Measurements from ENCODE around the gene LAG3.
A peak's percentile ranks its signal among the peaks of the same experiment; 100 is the strongest.
"Not testable (repeated sequence)": the region's sequence is repeated elsewhere in the genome, so short reads cannot be mapped to it uniquely, and the experiment has no call there.

LAG3 gene

DNA sequence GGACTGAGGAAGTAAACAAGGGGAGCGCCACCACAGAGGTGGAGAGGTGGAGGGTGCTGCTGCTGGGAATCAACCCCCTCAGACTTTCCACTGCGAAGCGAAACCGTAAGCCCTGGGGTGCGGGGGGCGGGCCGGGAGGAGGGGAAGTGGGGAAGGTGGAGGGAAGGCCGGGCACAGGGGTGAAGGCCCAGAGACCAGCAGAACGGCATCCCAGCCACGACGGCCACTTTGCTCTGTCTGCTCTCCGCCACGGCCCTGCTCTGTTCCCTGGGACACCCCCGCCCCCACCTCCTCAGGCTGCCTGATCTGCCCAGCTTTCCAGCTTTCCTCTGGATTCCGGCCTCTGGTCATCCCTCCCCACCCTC, at the start of gene LAG3:
TSS of gene LAG3 (plus strand) at position 190 of the 365 bp plus-strand sequence. CDS start 333 bp downstream, outside the sequence.
- DNase-seq = peak; percentile 50

DNA sequence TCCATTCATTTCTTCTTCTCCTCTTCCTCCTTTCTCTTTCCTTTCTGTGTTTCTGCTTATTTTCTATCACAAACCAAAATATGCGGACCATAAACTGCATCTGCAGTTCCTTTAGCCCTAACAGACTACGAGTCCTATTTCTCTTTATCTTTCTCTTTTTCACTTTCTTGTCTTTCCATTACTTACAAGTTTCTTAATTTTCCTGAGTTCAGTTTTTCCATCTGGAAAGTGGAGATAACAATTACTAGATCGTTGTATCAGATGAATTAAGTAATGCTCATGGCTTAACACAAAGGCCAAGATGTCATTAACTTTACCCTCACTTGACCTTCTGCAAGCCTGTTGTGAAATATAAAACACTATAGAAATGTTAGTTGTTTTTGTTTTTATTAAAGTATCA, 49.5 kb upstream of the LAG3 start:
- DNase-seq = no peak

DNA sequence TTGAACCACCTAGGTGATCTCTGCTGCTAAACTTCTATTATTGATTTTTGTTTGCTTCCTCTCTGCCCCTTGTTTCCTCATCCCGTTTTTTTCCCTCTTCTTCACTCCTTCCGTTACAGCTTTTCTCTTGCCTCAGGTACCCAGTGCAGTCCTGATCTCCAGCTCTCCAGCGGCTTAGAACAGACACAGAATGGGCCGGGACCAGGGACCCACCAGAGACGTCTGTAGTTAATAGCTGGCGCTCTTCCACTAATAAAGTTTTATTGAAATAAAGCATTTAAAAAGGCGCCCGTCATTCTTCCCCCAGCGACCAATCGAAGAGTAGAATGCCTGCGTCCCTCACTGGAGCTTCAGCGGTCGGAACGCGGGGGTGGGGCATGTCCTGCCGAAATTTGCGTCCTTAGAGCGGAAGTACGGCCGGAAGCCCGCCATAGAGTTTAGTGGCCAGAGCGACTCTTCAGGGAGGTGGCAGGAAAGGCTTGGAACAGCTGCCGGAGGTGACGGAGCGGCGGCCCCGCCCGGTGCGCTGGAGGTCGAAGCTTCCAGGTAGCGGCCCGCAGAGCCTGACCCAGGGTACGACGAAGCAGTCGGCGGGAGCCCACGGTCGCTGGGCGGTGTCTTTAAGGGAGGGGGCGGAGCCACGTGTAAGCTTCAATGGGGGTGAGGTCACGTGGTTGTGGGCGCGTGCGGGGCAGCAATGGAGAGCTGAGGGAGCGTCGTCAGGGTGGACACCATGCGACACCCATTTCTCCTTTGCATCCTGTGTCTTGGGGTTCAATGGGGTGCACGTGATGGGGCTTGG, 48.5 kb upstream of the LAG3 start, which contains the start of gene COPS7A:
TSS of gene COPS7A (plus strand) at position 440 of the 802 bp plus-strand sequence. CDS start 611 bp downstream, outside the sequence.
- peak; percentile 86 for DNase-seq

DNA sequence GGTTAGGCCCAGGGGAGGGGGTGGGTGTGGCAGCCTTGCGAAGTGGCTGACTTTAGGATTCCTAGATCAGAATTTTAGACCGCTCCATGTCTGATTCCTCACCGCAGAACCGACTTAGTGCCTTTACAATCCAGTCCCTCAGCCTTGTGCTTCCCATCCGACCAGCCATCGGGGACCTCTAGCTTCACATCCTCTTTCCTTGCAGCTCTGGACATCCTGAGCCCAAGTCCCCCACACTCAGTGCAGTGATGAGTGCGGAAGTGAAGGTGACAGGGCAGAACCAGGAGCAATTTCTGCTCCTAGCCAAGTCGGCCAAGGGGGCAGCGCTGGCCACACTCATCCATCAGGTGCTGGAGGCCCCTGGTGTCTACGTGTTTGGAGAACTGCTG, 47.9 kb upstream of the LAG3 start:
- DNase-seq = no peak

DNA sequence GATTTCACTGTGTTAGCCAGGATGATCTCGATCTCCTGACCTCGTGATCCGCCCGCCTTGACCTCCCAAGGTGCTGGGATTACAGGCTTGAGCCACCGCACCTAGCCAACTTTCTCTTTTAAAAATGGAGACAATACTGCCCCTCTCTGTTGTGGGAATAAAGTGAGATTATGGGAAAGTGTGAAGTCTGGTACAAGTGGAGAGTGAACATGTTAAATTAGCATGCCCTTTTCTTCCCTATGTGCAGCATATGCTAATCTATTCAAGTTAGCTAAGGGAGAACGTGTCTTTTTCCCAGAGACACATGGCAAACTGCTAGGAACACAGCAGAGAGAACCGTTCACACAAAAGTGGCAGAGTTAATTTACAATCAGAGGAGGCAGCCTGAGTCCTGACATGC, 47.0 kb upstream of the LAG3 start:
- DNase-seq = no peak

DNA sequence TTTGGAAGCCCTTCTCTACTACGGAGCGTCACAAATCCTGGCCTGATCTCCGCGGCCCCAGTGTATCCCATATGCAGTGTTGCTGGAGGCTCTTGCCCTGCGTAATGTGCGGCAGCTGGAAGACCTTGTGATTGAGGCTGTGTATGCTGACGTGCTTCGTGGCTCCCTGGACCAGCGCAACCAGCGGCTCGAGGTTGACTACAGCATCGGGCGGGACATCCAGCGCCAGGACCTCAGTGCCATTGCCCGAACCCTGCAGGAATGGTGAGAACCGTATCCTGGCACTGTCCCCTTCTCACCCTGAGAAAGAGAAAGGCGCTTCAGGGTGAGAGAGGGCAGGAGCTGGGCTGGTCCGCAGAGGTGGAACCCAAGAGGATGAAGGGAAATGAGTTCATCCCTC, 43.1 kb upstream of the LAG3 start:
- no peak for DNase-seq

DNA sequence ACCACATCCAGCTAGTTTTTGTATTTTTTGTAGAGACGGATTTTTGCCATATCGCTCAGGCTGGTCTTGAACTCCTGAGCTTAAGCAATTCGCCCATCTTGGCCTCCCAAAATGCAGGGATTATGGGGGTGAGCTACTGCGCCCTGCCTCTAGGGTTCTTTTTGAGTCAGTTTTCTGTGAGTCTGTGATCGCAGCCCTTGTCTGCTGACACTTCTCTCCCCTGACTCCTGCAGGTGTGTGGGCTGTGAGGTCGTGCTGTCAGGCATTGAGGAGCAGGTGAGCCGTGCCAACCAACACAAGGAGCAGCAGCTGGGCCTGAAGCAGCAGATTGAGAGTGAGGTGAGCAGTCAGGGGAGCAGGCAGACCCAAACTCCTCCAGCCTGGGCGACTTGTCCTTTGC, 42.2 kb upstream of the LAG3 start:
- DNase-seq = no peak

DNA sequence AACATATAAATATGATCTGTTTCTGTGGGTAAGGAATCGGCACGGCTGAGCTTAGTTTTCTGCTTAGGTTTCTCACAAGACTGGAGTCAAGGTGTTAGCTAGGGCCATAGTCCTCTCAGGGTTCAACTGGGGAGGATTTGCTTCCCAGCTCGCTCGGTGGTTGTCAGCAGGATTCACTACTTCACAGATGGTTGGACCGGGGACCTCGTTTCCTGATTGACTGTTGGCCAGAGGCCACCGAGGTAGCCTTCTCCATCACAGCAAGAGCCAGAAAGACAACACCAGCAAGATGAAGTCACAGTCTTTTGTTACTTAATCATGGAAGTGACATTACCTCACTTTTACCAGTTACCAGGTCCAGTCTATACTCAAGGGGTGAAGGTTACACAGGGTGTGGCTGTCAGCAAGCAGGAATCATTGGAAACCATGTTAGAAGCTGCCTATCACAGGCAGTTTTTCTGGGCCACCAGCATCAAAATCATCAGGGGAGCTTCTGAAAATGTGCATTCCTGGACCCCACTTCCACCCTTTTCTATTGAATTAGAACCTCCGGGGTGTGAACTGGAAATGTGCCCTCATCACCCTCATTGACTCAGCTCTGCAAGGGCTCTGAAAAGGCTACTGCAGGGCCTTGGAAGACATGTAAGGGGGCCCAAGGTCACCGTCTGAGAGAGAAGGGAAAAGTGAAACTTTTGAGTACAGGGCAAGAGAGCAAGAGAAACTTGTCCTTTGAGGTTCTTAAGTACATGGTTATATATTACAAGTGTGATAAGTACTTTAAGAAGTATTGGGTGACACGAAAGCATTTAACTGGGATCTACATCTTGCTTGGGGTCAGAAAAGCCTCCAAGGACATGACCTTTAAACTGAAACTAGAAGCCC, 37.6 kb upstream of the LAG3 start:
- DNase-seq = no peak

DNA sequence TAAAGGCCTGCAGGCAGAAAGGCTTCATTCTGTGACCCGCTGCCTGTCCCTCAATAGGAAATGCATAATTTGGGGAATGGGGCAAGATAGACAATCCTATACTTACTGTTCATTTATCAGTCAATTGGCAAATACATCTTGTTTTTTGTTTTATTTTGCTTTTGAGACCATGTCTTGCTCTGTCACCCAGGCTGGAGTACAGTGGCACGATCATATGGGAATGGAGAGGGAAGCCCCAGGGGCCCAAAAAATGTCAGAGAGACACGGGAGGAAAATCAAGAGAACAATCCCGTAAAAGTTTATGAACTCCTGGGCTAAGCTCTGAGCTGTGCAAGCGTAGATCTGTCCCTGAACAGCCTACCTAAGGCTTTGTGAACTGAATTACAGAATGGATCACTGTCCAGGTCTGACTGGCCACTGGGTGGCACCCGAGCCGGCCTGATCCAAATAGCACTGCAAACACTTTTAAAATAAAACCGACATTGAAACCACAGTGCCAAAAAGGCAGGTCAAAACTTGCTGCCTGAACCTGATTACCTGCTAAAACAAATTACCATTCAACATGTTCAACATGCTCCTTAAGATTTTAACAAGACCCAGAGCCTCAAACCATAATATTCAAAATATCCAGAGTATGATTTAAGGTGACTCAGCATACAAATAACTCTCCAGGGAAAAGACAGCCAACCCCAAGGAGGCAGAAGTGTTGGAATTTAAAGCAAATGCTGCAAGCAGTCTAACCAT, 36.7 kb upstream of the LAG3 start:
- peak; percentile 35 for DNase-seq

DNA sequence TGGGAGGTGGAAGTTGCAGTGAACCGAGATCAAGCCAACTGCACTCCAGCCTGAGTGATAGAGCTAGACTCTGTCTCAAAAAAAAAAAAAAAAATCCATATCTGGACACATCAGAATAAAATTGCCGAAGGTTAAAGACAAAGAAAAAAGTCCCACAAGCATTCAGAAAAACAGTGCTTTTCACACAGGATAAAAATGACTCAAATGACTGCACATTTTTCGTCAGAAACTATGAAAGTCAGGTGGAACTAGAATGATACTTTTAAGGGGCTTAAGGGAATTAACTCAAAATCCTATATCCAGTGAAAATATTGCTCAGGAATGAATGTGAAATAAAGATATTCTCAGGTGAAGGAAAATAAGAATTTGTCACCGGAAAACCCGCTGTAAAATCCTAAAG, 35.6 kb upstream of the LAG3 start:
- no peak for DNase-seq

DNA sequence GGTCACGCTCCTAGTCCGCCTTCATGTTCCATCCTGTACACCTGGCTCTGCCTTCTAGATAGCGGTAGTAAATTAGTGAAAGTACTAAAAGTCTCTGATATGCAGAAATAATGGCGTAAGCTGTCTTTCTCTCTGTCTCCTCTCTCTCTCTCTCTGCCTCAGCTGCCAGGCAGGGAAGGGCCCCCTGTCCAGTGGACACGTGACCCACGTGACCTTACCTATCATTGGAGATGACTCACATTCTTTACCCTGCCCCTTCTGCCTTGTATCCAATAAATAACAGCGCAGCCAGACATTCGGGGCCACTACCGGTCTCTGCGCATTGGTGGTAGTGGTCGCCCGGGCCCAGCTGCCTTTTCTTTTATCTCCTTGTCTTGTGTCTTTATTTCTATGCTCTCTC, 30.2 kb upstream of the LAG3 start:
- DNase-seq = not testable (repeated sequence)

DNA sequence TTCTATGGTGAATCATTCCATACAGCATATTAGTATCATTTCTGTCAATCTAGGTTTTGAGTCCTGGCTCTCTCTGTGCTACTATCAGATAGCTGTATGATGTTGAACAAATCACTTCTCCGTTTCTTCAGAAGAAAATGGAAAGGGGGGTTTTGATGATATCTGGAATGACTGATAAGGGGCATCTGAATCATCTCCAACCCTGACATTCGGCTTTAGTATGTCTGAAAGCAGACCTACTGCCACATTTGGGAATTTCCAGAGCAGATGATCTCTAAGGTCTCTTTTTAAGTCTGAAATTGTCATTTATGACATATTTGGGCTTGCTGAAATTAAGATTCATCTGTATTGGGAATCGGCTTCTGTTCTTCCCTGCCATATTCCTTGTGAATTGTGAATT, 29.5 kb upstream of the LAG3 start:
- no peak for DNase-seq

DNA sequence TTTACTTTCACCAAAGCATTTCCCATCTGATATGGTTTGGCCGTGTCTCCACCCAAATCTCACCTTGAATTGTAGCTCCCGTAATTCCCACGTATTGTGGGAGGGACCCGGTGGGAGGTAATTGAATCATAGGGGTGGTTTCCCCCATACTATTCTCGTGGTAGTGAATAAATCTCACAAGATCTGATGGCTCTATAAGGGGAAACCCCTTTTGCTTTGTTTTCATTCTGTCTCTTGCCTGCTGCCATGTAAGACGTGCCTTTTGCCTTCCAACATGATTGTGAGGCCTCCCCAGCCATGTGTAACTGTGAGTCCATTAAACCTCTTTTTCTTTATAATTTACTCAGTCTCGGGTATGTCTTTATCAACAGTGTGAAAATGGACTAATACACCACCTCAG, 29.0 kb upstream of the LAG3 start:
- DNase-seq = not testable (repeated sequence)

DNA sequence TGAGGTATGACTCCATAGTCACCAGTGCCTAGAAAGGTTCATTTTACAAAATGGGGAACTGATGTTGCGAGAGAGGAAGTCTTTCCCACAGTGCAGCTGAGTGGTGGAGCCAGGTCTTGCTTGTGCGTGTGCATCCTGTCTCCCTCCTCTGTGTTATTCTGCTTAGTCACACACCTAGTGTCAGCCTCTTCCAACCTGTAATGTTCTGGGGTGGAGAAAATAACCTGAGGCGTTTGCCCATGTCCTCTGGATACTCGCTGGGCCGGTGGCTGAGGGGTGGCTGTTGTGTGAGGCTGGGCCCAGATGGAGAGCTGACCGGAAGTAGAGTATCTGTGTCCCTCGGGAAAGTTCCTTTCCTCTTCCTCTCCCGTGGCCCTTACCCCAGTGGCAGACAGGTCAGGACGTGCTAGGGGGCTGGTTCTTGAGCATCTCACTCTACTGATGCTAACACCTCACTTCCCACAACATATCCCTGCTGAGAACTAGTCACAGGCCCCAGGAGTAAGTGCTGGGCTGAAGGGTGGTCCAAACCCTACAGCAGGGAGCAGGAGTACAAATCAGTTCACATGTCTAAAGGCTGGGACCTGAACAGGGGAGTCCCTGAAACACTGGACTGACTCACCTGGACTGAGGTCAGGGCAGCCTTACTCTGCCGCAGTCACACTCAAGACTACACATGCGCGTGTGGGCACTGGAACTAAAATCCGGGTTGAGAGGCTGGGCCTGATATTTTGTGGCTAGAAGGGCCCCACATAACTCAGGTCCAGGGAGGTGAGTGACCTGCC, 26.4 kb upstream of the LAG3 start:
- no peak for DNase-seq

DNA sequence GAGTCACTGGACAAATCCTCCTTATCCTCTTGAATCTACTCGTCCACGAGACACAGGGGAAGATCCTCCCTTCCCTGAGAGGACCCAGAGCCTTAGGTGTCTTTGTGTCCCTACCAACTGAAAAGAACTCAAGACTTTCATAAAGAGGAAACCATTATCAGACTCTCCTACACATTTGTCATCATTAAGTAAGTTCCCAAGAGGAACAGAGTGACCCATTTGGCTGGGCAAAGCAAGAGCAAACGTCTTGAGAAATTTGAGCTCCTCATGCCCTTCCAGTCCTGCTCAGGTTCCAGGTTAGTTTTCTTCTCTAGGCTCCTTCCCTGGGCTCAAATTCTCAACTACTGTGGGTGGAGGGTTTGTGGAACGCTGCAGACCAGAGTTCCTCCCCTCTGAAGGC, 25.1 kb upstream of the LAG3 start:
- DNase-seq = no peak

DNA sequence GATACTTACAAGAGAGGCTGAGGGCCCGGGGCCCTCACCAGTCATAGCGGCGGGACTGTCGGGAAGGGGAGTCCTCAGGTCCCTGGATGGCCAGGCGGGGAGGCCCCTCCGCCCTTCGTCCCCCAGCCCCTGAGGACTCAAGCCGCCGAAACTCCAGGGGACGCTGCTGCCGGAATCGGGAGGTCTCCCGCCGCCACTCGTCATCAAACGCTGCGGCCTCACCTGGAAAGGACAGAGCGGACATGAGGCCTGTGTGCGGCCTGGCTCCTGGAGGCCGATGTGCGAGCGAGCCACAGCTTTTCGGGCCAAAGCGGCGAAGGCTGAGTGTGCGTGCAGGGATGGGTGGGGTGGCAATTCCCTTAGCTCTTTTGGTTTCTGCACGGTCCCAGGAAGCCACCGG, 23.6 kb upstream of the LAG3 start:
- no peak for DNase-seq

DNA sequence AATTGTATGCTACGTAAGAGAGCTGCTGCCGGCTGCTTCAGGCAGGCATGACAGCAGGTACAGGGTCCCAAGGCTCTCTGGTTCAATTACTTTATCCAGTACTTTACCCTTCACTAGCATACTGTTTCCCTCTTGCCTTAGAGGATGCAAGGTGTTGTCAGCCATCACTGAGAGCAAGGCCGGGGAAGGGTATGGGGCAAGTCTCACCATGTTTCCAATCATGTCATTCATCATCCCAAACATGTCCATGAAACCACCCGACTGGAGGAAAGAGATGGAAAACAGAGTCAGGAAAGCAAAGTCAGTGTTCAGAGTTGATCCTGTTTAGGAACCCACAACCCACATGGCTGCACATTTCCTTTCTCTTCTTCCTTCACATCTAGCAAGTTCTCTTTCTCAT, 21.8 kb upstream of the LAG3 start:
- DNase-seq = no peak

DNA sequence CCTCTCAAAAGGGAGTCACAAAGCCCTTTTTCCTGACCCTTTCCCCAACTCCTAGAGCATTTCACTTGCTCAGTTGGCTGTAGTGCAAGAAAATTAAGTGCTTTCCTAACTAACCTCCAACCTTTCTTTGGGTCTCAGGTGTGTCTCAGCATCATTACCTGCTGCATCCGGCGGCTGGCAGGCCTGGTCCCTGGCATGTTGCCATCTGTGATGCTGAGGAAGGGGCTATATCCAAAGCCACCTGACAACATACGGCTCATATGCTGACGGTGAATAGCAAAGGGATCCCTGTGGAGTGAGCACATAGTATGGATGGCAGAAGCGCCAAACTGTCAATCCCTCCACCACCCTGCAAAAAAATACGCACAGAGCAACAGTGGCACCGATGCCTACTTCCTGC, 20.6 kb upstream of the LAG3 start:
- no peak for DNase-seq

DNA sequence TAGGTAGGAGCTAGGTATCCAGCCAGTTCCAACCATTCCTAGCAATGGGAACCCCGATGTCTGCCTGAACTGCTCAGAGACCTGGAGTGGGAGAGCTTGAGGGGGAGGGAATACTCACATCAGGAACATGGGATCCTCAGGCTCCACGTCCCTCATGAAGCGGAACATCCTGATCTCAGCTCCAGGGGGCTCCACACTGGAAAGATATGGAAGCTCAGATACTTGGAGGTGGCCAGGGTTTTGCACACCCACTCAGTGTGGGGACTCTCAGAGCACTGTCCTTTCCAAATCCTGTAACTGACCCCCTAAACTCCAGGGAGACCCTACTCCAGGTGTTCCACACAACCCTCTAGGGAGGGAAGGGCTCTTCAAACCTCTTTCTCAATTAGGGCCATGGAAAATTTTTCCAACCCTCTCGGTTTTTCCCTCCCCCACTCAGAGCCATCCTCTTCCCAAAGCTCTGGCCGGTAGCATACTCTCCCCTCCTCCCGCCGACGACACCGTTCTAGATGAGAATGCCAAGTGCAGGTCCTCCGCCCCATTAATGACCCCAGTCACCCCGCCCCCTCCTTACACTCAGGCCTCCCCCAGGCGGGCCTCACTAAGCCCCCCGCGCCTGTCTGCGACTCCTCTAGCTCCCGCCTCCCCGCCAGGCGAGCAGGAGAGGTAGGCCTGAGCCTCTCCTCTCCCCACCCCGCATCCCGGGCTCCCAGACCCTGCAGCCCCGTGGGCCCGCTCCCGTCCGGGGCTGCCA, 20.0 kb upstream of the LAG3 start:
- peak; percentile 35 for DNase-seq

DNA sequence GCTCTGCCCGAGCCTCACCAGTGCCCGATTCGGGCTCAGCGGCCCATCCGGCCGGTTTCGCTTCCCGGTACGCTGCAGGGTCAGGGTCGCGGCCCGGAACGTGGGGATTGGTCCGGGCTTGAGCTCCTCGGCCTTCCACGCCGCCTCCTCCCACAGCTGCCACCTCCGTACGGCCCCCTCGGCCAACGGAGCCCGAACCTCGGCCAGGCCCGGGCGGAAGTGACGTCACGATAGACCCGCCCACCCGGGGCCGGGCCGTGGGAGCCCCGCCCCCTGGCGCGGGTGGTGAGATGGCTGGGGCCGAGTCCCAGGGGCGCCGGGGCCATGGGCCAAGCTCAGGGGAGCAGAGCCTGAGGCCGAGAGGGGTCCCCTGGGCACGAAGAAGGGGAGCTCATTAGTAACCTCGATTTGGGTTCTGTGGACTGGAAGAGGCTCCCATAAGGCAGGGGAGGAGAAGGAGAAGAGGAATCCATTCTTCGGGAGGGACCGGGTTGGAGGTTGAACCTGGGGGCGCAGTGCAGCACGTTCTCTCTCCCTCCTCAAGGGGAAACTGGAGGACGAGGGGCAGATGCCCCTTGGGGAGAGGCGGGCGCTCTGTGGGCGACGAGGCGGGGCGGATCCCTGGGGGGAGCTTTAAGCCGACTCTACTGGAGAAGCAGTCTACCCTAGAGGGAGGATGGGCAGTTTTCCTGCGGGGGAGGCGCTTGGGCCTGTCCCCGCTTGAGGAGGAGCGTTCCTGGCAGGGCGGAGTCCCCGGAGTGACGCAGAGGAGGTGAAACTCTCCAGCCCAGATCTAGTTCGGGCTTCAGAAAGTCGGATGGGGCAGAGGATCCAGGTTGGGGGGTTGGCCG, 19.2 kb upstream of the LAG3 start, which contains the start of gene MLF2:
TSS of gene MLF2 (minus strand) at position 221 of the 851 bp plus-strand sequence. CDS start 807 bp downstream, outside the sequence.
- peak; percentile 88 for DNase-seq
